Right lobe of liver (tissue), 4 donors: ENCODE measurements around the gene METTL13.

Experiments used
- POLR2A ChIP-seq: fragments of 450-650 bp; IDR thresholded peaks from one replicate; pipeline ENCODE4 v1.6.1; 2017; ENCODE audit warnings: antibody characterized with exemption, mild to moderate bottlenecking
- TF ChIP-seq, protein P1 (sequence below), 4 donors: fragments of 200-600 bp in 3 of 4; fragments of 450-650 bp in 1 of 4; IDR thresholded peaks; one replicate each; pipeline versions ENCODE4 v1.5.1 to v1.8.0; 2016 to 2022; ENCODE audit warnings: antibody characterized with exemption in 4 of 4, mild to moderate bottlenecking in 2 of 4
- donor health status: DM: no; HTN: no; CAD: no.
- donor health status: DM: no; HTN: no; CAD: no.
- donor health status: DM: no; HTN: yes; CAD: no.

GRCh38 chr1:171841931-171842761 is 60.7 kb downstream of the METTL13 start:
- TF ChIP-seq, protein P1, sequence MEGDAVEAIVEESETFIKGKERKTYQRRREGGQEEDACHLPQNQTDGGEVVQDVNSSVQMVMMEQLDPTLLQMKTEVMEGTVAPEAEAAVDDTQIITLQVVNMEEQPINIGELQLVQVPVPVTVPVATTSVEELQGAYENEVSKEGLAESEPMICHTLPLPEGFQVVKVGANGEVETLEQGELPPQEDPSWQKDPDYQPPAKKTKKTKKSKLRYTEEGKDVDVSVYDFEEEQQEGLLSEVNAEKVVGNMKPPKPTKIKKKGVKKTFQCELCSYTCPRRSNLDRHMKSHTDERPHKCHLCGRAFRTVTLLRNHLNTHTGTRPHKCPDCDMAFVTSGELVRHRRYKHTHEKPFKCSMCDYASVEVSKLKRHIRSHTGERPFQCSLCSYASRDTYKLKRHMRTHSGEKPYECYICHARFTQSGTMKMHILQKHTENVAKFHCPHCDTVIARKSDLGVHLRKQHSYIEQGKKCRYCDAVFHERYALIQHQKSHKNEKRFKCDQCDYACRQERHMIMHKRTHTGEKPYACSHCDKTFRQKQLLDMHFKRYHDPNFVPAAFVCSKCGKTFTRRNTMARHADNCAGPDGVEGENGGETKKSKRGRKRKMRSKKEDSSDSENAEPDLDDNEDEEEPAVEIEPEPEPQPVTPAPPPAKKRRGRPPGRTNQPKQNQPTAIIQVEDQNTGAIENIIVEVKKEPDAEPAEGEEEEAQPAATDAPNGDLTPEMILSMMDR (IDR thresholded peaks at IDR 0.05), result no peak
- TF ChIP-seq POLR2A, result no peak
